SK-N-DZ (cell line): ENCODE measurements around the gene PCNX2.

Source experiments
- DNase-seq: peaks from one replicate; pipeline ENCODE4 v3.0.0-alpha.2; 2015; ENCODE audit warnings: low spot score

PCNX2 gene

DNA sequence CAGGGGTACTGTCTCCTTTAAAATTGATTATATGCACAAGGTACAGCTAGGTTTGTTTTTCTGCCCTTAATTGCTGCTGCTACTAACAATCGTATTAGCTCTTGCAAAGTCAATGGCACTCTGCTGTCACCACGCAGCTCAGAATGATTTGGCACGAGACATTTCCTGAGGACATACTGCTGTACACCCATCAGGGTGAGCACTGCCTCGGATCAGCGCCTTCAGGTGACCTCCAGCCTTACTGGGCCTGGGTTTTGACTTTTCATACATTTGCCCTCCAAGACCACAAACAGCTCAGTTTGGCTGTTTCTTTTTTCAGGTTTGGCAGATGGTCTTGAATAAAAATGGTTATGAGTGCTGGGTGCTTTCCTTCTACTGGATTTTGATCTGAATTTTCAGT, 234.3 kb downstream of the PCNX2 start:
- DNase-seq: no peak

DNA sequence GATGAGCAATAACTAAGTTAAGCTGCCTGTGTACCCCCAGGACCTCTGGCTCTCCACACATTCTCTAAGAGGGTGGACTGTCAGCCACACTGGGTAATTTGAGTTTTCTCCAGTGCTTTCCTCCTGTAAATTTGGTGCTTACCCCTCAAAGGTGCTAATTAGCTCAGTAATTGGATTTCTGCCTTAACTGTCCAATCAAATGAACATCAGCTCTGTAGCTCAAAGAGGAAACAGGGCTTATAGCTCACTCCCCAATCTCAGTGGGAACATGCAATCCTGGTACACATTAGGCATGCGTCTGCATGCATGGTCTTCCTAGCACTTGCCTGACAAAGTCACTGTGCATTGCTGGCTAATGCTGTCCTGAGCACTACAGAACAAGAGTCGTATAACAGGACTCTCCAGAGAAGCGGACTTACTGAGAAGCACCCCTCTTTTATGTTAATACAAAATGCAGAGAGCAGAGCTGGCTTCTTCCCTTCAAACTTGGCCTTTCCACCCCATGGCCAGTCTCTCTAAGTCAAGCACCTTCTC, 235.0 kb downstream of the PCNX2 start:
- no peak for DNase-seq

DNA sequence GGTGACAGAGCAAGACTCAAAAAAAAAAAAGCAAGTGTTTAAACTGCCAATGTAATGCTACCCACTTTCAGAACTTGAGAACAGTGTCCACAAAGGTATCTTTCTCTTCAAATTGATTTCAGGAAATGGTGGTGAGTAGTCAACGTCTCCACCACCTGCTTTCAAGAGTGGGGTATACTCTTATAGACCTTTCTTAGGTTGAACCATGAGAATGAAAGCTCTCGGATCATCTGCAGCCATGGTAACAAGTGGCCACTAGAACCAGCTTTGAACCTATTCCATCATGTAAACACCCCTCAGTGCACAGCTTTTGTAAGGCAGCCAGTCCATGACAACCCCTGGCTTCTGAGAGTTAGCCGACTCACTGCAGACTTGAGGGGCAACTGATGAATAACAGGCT, 237.7 kb downstream of the PCNX2 start:
- no peak for DNase-seq

DNA sequence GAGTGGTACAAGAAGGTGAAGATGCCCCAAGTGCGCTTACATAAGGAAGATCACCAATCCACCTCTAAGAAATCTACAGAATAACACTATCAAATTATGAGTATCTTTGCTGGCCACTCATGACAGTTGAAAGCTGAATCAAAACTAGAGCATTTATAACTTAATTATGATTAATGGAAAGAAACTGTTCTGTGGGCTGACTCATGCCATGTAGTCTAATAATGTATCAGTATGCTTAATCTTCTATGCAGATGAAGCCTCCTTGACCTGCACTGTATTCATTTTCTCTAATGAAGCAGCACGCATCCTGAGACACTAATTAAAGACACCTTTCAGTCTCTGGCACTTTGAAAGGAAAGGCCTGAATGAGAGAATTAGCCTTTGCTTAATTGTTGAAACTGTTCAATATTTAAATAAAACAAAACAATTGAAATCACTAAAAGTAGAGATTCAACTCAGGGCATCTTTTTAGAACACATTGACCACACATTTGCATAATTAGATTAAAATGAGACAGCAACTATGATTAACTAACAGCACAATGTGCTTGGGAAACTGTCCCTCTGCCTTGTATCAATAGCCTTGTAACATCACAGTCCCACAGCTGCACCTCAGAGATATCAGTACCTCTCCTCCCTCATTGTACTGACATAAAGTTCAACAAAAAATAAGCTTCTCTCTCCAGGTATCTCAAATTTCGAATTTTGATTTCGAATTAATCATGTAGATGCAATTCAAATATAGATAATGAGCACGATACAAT, 239.5 kb downstream of the PCNX2 start:
- no peak for DNase-seq

DNA sequence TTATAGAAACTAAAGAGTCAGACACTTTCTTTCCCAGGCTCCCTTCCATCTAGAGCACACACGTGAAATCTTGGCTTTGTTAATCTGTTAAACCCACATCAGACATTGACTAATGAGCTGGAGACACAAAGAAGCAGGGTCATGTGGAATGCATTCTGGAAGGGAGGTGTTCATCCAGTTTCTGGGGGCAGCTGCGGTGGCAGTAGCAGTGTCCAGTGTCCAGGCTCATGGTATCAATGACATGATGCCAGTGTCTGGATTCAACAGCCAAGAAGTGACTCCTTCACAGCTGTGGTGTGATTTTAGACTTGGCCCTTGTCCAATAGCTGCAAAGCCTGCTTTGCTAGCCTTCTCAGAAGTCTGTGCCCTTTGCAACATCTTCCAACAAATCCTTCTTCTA, 249.9 kb downstream of the PCNX2 start:
- DNase-seq: no peak

DNA sequence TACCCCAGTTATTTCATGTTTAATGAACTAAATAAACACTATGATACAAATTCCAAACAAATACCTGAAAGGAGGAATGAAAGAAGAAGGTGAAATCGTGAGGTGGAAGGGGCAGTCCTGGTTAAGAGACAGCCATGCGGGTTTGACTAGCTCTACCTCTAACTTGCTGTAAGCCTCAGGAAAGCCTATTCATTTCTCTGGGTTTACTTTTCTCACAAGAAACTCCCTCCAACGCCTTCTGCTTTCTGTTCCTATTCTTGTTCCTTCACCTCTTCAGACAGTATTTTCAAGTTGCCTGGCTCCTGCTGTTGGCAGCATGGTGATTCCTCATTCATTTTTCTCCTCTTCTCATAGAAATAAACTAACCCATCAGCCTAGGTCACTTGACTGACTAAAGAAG, 252.7 kb downstream of the PCNX2 start:
- DNase-seq: no peak

DNA sequence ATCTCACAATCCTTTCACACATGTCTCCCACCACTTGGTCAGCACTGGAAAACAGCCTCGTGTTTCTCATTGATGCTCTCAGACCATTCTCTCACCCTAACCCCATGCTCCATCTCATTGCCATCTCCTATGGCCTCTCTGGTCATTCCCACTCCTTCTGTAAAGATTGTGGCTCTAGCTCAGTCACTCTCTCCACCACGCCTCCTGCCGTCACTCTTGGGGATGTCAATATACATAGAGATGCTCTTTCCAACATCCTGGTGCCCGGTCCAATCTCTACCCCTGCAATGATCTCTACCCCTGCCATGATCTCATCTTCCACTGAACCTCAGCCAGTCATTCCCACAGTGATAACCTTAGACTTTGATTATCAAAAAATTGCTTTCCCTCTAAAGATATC, 255.0 kb downstream of the PCNX2 start:
- no peak for DNase-seq

DNA sequence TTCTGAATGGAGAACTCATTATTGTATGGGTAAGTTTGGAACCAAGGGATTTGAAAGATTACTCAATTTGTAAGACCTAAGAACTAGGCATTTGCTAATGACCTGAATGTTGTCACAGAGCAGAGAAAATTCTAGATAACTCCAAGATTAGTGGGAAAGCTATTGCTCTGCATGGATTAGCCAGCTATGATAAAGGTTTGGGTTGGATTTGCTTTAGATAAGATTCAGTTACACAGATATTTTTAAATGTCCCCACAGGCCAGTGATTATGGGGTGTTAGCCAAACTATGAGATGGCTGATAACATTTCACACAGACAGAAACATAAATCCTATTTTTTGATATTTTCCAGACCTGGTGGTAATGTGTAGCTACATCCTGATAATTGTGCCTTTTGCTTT, 256.9 kb downstream of the PCNX2 start:
- peak; percentile 93 for DNase-seq

DNA sequence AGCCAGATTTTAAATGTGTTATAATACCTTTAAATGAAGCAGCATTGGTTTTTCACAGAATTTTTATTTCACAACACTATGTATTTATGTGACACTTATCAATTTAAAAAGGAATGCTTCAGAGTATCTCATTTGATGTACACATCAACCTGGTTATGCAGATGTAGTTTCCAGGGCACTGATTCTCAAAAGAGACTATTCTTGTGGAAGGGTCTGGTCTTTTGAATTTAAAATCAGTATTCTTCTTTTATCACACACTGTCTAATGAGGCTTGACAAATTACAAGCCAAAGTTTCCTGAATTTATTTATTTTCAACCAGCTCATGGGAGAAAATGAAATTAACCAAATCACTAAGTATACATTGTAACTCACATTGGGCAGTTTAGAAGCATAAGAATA, 257.7 kb downstream of the PCNX2 start:
- no peak for DNase-seq

DNA sequence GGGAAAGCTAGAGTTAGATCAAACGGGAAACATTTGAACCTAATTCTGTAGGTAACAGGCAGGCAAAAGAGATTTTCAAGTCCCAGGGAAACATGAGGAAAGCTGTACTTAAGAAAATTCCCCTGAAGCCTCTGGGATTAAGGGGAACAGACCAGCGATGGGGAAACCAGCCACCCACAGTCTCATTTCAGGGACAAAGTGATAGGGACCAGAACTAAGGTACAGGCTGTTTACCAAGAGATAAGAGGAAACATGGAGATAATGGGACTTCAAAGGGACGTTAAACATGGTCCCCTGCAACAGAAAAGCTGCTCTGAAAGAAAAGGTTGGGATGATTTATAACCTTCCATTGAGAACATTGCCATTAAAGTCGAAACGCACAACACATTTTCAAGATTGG, 260.7 kb downstream of the PCNX2 start:
- peak; percentile 93 for DNase-seq

DNA sequence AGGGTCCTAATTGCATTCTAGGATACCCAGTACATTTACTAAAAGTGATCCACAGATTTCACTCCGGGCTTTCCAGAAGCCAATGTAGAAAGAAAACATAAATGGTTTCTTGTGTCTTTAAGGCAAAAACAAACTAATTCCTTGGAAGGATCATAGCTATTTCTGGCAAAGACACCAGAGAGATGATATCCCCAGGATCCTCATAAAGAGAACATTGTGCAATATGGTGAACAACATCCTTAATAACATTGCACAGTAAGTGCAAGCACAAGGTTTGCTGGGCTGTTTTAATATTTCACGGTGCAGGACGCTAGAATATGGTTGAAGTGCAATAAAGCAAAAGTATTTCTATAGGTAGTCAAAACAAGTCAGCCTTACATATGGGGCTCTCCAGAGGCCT, 262.2 kb downstream of the PCNX2 start:
- no peak for DNase-seq

DNA sequence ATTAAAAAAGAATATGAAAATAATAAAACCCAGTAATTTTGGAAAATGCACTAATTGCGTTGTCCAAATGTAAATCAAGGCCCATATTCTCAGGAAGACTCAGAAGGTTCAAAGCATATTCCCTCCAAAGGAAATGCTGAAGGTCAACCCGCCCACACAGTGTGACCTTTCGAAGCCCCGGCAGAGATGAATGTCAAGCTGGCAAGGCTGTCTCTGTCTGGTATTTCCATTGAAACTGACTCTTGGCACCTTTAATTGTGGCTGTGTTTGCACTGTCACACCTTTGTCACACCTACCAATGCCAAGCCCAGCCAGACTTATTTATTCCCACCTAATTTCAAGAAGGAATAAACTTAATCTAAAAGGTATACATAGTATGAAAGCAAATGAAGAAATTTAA, 262.6 kb downstream of the PCNX2 start:
- DNase-seq: no peak

DNA sequence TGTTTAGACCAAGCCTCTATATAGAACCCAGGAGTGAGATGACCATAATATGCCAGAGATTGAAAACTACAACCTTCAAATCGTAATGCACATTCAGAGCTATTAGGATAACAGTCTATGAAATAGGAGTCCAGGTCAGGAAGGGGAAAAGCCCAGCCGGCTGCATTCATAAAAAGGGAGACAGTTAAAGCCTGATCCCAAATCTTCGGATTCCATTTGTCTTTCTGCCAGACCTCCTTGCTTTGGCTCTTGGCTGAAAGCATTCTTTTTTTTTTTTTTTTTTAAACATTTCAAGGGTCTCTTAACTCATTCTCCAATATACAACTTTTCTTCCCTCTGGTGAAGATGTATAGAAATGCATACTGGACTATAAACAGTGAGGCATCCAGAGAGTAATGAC, 264.0 kb downstream of the PCNX2 start:
- DNase-seq: no peak

DNA sequence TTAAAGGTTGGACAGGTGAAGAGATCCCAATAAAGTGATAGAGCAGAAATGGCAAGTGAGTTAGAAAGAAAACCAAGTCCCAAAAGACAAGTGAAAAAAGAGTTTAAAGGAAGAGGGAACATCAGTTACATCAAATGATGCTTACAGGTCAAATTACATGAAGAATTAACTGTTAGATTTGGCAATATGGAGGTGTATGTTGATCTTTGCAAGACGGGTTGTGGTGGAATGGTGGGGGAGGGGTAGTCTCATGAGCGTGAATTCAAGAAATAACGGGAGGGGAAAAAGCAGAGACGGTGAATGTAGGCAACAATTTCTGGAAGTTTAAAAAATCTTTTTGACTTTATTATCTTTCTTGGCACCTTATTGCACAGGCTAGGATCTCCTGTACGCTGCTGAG, 268.5 kb downstream of the PCNX2 start:
- DNase-seq: no peak

DNA sequence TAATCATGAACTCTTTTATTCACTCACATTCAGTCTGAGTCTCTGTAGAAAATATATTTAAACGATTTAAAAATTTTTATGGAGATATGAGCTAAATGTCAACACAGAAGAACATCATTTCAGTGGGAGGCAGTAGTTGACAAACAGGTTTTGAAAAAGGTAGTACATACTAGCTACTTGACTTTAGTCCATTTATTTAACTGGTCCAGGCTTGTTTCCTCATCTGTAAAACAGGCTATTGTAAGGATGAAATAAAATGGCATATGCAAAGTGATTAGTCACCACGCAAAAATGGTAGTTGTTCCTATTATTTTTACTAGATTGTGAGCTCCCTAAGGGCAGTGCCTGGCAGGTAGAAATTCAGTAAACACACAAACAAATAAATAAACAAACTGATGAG, 270.0 kb downstream of the PCNX2 start:
- DNase-seq: no peak

DNA sequence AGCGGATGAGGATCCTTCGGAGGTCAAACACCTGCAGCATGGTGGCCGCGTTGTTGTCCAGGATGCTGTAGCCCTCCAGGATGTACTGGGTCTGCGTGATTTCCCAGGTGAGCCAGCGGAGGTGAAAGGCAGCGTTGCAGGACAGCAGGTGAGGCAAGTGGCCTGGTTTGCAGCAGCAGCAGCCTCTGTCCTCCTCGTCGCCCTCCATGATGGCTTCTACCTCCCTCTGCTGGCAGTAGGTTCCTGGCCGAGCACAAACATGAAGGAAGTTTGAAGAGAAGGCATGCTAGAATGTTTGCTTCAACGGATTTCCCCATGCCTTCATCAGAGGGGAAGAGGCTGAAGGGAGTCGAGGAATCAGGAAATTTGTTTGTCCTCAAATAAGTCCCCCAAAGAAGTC, 270.4 kb downstream of the PCNX2 start:
- peak; percentile 72 for DNase-seq

DNA sequence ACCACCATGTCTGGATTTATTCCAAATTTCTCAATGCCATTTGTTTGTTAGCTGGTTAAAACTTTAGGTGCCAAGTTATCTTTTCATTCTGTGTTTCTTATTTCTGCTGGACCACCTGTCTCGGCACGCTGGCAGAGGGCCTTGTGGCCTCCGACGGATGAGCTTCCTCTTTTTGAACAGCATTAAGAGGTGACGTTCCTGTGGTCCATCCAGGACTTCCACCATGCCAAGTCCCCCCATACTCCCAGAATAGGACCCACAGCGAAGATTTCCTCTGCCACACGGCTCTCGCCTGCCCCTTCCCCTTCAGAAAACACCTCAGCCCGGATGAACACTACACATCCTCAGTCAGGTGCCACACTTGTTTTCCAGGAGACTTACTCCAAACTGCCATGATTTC, 271.3 kb downstream of the PCNX2 start:
- no peak for DNase-seq

DNA sequence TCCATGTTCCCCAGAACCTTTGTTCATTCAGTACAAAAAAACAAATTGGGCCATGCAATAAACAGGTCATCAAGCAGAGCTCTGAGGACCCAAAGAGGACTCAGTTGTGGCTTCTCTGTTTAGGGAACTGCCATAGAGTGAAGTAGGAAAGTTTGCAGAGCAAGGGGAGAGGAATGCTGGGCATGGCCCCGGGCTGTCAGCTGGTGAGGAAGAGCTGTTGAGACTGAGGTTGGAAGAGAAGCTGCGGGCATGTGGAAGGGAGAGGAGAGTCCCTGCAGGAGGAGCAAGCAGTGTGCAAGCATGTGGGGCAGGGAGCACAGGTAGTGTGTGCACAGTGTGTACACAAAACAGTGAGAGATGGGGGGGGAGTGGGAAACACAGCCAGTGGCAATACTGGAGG, 273.3 kb downstream of the PCNX2 start:
- DNase-seq: no peak

DNA sequence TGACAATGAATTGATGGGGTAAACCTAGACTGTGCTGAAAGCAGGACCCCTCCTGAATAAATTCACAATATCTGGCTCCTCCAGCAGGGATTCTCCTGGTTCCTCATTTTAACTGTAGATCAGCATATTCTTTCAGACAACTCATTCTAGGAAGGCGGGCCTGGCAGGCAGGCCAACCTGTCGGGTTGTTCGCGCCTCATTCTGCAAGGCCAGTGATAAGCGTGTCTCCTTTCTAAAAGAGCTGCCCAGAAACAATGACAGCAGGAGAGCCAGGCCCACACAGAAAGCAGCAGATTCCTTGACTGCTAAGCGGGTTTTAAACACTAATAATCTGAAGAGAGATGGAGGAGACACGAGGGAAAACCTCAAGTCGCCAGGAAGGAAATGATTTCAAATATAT, 275.1 kb downstream of the PCNX2 start:
- no peak for DNase-seq

DNA sequence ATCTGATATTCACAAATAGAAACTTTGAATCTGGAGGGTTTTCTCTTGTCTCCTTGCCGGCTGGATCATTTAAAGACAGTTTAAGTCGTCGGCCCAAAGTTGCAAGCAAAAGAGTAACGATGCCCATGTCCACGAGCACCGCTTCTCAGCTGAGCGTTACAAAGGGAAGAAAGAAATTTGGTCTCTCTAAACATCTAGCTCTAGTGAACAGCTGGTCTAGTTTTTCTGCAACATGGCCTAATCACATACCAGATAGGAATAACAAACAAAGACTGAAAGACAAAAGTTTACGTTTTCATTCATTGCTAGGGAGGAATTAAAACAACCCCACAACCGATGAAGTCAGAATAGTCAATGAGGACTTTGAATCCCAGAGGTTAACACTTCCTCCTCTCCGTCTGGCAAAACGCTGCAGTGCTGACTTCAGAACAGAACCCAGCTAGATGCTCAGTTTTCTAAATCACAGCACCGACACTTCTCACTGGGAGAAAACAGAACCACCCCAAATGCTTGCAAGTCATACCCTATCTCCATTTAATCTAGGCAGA, 275.7 kb downstream of the PCNX2 start:
- no peak for DNase-seq

DNA sequence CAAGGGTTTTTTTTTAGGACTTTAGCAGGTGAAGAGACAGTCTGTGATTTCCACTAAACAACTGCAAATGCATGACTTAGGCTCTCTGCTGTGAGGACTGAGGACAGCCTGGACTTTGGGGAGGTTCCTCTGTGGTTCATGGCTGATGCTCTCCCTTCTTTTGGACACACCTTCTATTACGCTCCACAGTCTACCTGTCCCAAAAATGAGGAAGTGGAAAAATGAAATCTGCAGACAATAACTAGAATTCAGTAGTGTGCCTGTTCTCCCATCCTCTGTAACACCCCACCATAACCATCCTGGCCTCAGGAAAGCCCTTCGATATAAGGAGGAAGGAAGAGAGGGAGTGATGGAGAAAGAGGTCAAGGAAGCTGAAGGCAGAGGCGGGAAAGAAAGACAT, 276.4 kb downstream of the PCNX2 start:
- DNase-seq: no peak

DNA sequence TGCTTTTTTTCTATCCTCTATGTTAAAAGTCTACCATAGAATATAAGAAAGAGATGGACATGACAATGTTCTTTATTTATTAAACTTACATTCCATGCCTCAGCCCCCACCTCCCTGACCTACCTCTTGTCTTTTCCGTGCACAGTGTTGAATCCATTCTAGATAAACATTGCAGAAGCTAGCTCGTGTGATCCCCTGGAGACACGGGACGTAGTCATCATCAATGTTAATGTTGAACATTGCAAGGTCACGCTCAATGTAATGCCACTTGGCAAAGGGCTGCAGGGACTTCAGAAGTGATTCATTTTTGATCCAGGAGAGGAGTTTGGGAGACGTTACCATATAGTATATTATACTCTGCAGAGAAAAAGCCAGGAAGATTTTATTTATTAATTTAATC, 278.7 kb downstream of the PCNX2 start:
- no peak for DNase-seq

DNA sequence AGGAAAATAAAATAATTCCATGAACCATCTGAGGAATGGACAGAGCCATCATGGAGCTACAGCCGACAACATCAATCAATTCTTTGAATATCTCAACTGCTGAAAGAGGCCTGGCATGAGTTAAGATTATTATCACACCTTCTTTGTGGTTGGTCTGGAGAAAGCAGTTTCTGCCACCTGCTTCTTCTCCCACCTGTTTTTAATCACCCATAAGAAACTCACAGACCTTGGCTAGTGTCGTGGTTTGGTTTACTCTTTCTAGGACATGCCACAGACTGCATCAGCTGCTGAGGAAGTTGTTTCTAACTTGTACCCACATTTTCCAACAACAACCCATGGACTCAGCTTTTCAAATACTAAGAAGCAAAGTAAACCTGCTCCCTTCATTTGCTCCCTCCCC, 279.6 kb downstream of the PCNX2 start:
- DNase-seq: peak; percentile 88

DNA sequence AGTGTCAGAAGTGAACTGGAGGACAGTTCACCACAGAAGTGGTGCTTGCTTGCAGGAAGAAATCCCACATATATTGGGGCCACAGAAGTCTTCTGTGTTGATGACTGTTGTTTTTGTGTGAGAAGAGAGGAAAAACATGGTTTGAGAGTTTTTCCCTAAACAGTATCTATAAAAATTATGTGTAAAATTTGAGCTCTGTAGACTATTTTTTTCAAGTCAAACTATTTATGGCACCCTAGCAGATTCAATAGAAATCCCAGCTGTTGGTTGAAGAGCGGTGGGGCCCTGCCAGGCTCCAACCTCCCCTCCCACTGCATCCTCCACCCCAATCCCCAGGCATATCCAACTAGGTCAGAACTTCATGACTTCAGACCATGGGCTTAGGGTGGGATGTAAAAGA, 283.5 kb downstream of the PCNX2 start:
- DNase-seq: no peak
